Stomach (tissue), 19 donors: ENCODE measurements around the gene CERS4. TPM values are rescaled to one million over a fixed set of nuclear protein-coding genes. Genes with fewer than 3 reads are reported as not detected.
A peak's percentile ranks its signal among the peaks of the same experiment; 100 is the strongest.

Experiments
- DNase-seq, 2 donors: peaks; one replicate each; pipeline versions ENCODE4 v3.0.0 to v3.0.0-alpha.2; 2013 to 2019
- H3K27ac ChIP-seq, 5 donors: fragments of 200-600 bp in 4 of 5; sonication (generic) in 4 of 5; one replicate each; pipeline ENCODE4 v1.5.1; 2013 to 2019; ENCODE audit warnings: mild to moderate bottlenecking in 1 of 5, moderate library complexity in 1 of 5
- H3K27me3 ChIP-seq, 3 donors: fragments of 200-600 bp; sonication (generic); one replicate each; pipeline ENCODE4 v1.5.1; 2017 to 2019; ENCODE audit warnings: mixed run types in 1 of 3
- H3K36me3 ChIP-seq, 4 donors: fragments of 200-600 bp; sonication (generic); 1 replicate in 3 of 4; 2 replicates in 1 of 4; pipeline ENCODE4 v1.5.1; 2016 to 2019
- H3K4me1 ChIP-seq, 4 donors: fragments of 200-600 bp; sonication (generic); one replicate each; pipeline ENCODE4 v1.5.1; 2016 to 2019
- H3K4me3 ChIP-seq, 4 donors: fragments of 200-600 bp; sonication (generic) in 3 of 4; one replicate each; pipeline ENCODE4 v1.5.1; 2016 to 2019; ENCODE audit warnings: mild to moderate bottlenecking in 1 of 4
- H3K9me3 ChIP-seq, 4 donors: fragments of 200-600 bp; sonication (generic); one replicate each; pipeline ENCODE4 v1.5.1; 2016 to 2019
- CTCF ChIP-seq, 7 experiments: fragments of 450-650 bp in 4 of 7; fragments of 200-600 bp in 3 of 7; sonication (generic) in 3 of 7; IDR thresholded peaks; one replicate each; pipeline ENCODE4 v1.5.1; 2016 to 2019; ENCODE audit warnings: antibody characterized with exemption in 7 of 7, control low read depth in 2 of 7, mild to moderate bottlenecking in 1 of 7
- EP300 ChIP-seq: sonication (generic); formaldehyde crosslinking; IDR thresholded peaks from one replicate; pipeline ENCODE4 v1.6.1; 2017; ENCODE audit warnings: antibody characterized with exemption
- POLR2A ChIP-seq, 4 donors: fragments of 450-650 bp; IDR thresholded peaks; one replicate each; pipeline ENCODE4 v1.6.1; 2016; ENCODE audit warnings: antibody characterized with exemption in 4 of 4, control low read depth in 2 of 4, mild to moderate bottlenecking in 1 of 4, moderate library complexity in 1 of 4
- POLR2AphosphoS5 ChIP-seq, 3 donors: sonication (generic); formaldehyde crosslinking; IDR thresholded peaks; one replicate each; pipeline ENCODE4 v1.6.1; 2016; ENCODE audit warnings: antibody characterized with exemption in 3 of 3
- WGBS, 5 donors: extraction: QIAGEN DNeasy Blood & Tissue Kit in 3 of 5; methylation state at CpG; one replicate each; pipeline versions ENCODE4 v1.1.5 to v1.1.7; 2013 to 2018; 5-methylcytosine and 5-hydroxymethylcytosine counted together
- intact Hi-C: fragments of 100-400 bp; cut with DNase I; formaldehyde crosslinking; loops from one replicate; pipeline ENCODE4 v1.15.1; 2023; ENCODE audit warnings: low total_unique reads
- long read RNA-seq, 10 donors: transcript quantifications; one replicate each; lab custom pipeline, GENCODE V29; 2026
- polyA plus RNA-seq, 3 donors: library from polyadenylated mRNA; stranded (reverse); fragments of 200-250 nt; gene quantifications; one replicate each; pipeline ENCODE4 v1.2.3, GENCODE V29; 2013
- total RNA-seq, 5 donors: library from RNA; depleted of rRNA; stranded (reverse); fragments of >200 nt; gene quantifications; one replicate each; pipeline versions ENCODE4 v1.1.0 to v1.2.3, GENCODE V29; 2014 to 2016
- donor health status: healthy with polysubstance abuse.
- donor health status: Bipolar disorder and iron deficiency.
- donor health status: healthy.

Gene CERS4
- total RNA-seq (100 to 1,000 TPM in 1 of 5 donors, 10 to 100 TPM in 3, 1 to 10 TPM in 1; 1.7 to 124 (median 39.0) TPM), polyA plus RNA-seq (10 to 100 TPM; 23.1 to 44.9 (median 30.4) TPM)
- long read RNA-seq, donor 1, partial matches to known transcripts: 116 of 138 reads
- long read RNA-seq, donor 1, other reads (novel, unspliced or antisense): 20 of 138 reads
- long read RNA-seq, donor 2, partial matches to known transcripts: 0 of 5 reads
- long read RNA-seq, donor 2, other reads (novel, unspliced or antisense): 0 of 5 reads
- long read RNA-seq, donor 3, partial matches to known transcripts: 0 of 1 reads
- long read RNA-seq, donor 3, other reads (novel, unspliced or antisense): 0 of 1 reads
- long read RNA-seq, donor 4: 0 reads
- long read RNA-seq, donor 5, partial matches to known transcripts: 0 of 3 reads
- long read RNA-seq, donor 5, other reads (novel, unspliced or antisense): 0 of 3 reads
- long read RNA-seq, donor 6, partial matches to known transcripts: 0 of 2 reads
- long read RNA-seq, donor 6, other reads (novel, unspliced or antisense): 0 of 2 reads
- long read RNA-seq, donor 7, partial matches to known transcripts: 0 of 1 reads
- long read RNA-seq, donor 7, other reads (novel, unspliced or antisense): 0 of 1 reads
- long read RNA-seq, donor 8: 0 reads
- long read RNA-seq, donor 9, partial matches to known transcripts: 0 of 1 reads
- long read RNA-seq, donor 9, other reads (novel, unspliced or antisense): 0 of 1 reads
- long read RNA-seq, donor 10, partial matches to known transcripts: 0 of 1 reads
- long read RNA-seq, donor 10, other reads (novel, unspliced or antisense): 0 of 1 reads

GRCh38 chr19:8208922-8209461, at the start of gene CERS4:
TSS of gene CERS4 (plus strand) at chr19:8209370. CDS start at chr19:8251077, 41,707 bp downstream.
- Histone ChIP-seq H3K4me1 (peaks cover 13 to 47% (median 41%) of the 10 kb centered on the region in 4 donors), H3K27ac (peak within 1 kb of the TSS; percentile 77 to 86 (median 84)), H3K9me3 (no peaks in the 10 kb centered on the region), H3K4me3 (peak within 1 kb of the TSS; percentile 66 to 83 (median 73)), H3K36me3 (no peaks in the 10 kb centered on the region), H3K27me3 (peaks cover 0 to 25% (median 0%) of the 10 kb centered on the region in 3 donors)
- intact Hi-C loops: no loop called here
- 0 to 1% (median 0%) methylated on average over 15 to 49 of the region's 60 CpGs for WGBS, 5 donors
- TF ChIP-seq POLR2A (IDR thresholded peaks at IDR 0.05): no peak
- TF ChIP-seq CTCF (IDR thresholded peaks at IDR 0.05): no peak
- no peak for TF ChIP-seq EP300
- no peak for TF ChIP-seq POLR2AphosphoS5 (IDR thresholded peaks at IDR 0.05)
- DNase-seq: peak; percentile 81 to 92

GRCh38 chr19:8161135-8161646, 48.0 kb upstream of the CERS4 start:
- 61 to 72% (median 69%) methylated on average over 12 of the region's 12 CpGs for WGBS, 5 donors
- no peaks in the 10 kb centered on the region for H3K9me3 ChIP-seq
- H3K4me3 ChIP-seq: no peak overlapping the region
- peaks cover 0 to 9% (median 0%) of the 10 kb centered on the region in 4 donors for H3K4me1 ChIP-seq
- no peaks in the 10 kb centered on the region for H3K36me3 ChIP-seq
- intact Hi-C loops: no loop called here
- DNase-seq: peak in 1 of 2 donors; percentile 30
- H3K27me3 ChIP-seq: no peaks in the 10 kb centered on the region
- H3K27ac ChIP-seq: no peak overlapping the region
- TF ChIP-seq POLR2AphosphoS5 (IDR thresholded peaks at IDR 0.05) (no peak), POLR2A (IDR thresholded peaks at IDR 0.05) (no peak), EP300 (no peak), CTCF (IDR thresholded peaks at IDR 0.05) (no peak)

- Histone ChIP-seq H3K36me3 (no peaks in the 10 kb centered on the region), H3K27ac (peak overlapping the region in 1 of 5 donors; percentile 58), H3K4me1 (peaks cover 0 to 16% (median 0%) of the 10 kb centered on the region in 4 donors), H3K4me3 (no peak overlapping the region), H3K27me3 (no peaks in the 10 kb centered on the region), H3K9me3 (no peaks in the 10 kb centered on the region)
- TF ChIP-seq POLR2A (IDR thresholded peaks at IDR 0.05): no peak
- TF ChIP-seq CTCF (IDR thresholded peaks at IDR 0.05): no peak
- no peak for TF ChIP-seq POLR2AphosphoS5 (IDR thresholded peaks at IDR 0.05)
- no peak for TF ChIP-seq EP300
- 51 to 65% (median 64%) methylated on average over 7 of the region's 7 CpGs for WGBS, 5 donors
- intact Hi-C loops: no loop called here
- DNase-seq: no peak
These were observed 45.4 kb upstream of the CERS4 start for GRCh38 chr19:8163759-8164158.

- 49 to 64% (median 53%) methylated on average over 6 of the region's 6 CpGs for WGBS, 5 donors
- H3K27ac ChIP-seq: no peak overlapping the region
- no peaks in the 10 kb centered on the region for H3K9me3 ChIP-seq
These were observed 41.2 kb upstream of the CERS4 start for GRCh38 chr19:8167985-8168384.

More at GRCh38 chr19:8167985-8168384, 41.2 kb upstream of the CERS4 start:
- H3K27me3 ChIP-seq: no peaks in the 10 kb centered on the region
- no peak overlapping the region for H3K4me3 ChIP-seq
- TF ChIP-seq POLR2A (IDR thresholded peaks at IDR 0.05) (no peak), EP300 (no peak), CTCF (IDR thresholded peaks at IDR 0.05) (no peak), POLR2AphosphoS5 (IDR thresholded peaks at IDR 0.05) (no peak)
- DNase-seq: no peak
- peaks cover 0 to 14% (median 0%) of the 10 kb centered on the region in 4 donors for H3K4me1 ChIP-seq
- intact Hi-C loops: no loop called here
- H3K36me3 ChIP-seq: no peaks in the 10 kb centered on the region
